ENCODE measurements around the gene CFTR. TPM values are rescaled to one million over a fixed set of nuclear protein-coding genes. Genes with fewer than 3 reads are reported as not detected.
A peak's percentile ranks its signal among the peaks of the same experiment; 100 is the strongest.

Gene CFTR
- 0.19 and 0.37 TPM in 2 replicates for total RNA-seq (2021)
- percentile 12 among the genes with signal in this experiment for Bru-seq, nascent RNA
- percentile 12 among the genes with signal in this experiment for BruChase-seq, experiment 1, labeled RNA remaining after a 2-hour chase
- percentile 7 among the genes with signal in this experiment for BruChase-seq, experiment 2, labeled RNA remaining after a 6-hour chase
- long read RNA-seq, partial matches to known transcripts = 0 of 8 reads
- long read RNA-seq, other reads (novel, unspliced or antisense) = 8 of 8 reads

DNA sequence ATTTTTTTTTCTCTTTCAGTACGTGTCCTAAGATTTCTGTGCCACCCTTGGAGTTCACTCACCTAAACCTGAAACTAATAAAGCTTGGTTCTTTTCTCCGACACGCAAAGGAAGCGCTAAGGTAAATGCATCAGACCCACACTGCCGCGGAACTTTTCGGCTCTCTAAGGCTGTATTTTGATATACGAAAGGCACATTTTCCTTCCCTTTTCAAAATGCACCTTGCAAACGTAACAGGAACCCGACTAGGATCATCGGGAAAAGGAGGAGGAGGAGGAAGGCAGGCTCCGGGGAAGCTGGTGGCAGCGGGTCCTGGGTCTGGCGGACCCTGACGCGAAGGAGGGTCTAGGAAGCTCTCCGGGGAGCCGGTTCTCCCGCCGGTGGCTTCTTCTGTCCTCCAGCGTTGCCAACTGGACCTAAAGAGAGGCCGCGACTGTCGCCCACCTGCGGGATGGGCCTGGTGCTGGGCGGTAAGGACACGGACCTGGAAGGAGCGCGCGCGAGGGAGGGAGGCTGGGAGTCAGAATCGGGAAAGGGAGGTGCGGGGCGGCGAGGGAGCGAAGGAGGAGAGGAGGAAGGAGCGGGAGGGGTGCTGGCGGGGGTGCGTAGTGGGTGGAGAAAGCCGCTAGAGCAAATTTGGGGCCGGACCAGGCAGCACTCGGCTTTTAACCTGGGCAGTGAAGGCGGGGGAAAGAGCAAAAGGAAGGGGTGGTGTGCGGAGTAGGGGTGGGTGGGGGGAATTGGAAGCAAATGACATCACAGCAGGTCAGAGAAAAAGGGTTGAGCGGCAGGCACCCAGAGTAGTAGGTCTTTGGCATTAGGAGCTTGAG is at the start of gene CFTR:
Gene CFTR (plus strand): TSS at position 801 of the 830 bp plus-strand sequence. CDS start 70 bp downstream, outside the sequence.
- no peaks in the 10 kb centered on the region for H3K9me3 ChIP-seq (ENCODE audit: low read depth, low read length, poor library complexity, severe bottlenecking)
- H3K27me3 ChIP-seq (replicated peaks; ENCODE audit: insufficient read depth, low read depth, low read length, poor library complexity) = peaks cover 25% of the 10 kb centered on the region
- DNase-seq (ENCODE audit: low spot score) = no peak
- H3K4me1 ChIP-seq (ENCODE audit: insufficient read depth, low read length, poor library complexity, severe bottlenecking) = no peaks in the 10 kb centered on the region
- H3K36me3 ChIP-seq (ENCODE audit: insufficient read depth, low read length, poor library complexity, severe bottlenecking) = no peaks in the 10 kb centered on the region
- BruUV-seq (replicated peaks) = no TSS peak
- intact Hi-C loops (cut with micrococcal nuclease; ENCODE audit: unreplicated experiment) = no loop called here
- CTCF ChIA-PET = no interaction called here
- no peak for TF ChIP-seq EZH2 (IDR thresholded peaks at IDR 0.05; ENCODE audit: borderline replicate concordance, low read depth, low read length, poor library complexity, severe bottlenecking)
- TF ChIP-seq, protein P1, sequence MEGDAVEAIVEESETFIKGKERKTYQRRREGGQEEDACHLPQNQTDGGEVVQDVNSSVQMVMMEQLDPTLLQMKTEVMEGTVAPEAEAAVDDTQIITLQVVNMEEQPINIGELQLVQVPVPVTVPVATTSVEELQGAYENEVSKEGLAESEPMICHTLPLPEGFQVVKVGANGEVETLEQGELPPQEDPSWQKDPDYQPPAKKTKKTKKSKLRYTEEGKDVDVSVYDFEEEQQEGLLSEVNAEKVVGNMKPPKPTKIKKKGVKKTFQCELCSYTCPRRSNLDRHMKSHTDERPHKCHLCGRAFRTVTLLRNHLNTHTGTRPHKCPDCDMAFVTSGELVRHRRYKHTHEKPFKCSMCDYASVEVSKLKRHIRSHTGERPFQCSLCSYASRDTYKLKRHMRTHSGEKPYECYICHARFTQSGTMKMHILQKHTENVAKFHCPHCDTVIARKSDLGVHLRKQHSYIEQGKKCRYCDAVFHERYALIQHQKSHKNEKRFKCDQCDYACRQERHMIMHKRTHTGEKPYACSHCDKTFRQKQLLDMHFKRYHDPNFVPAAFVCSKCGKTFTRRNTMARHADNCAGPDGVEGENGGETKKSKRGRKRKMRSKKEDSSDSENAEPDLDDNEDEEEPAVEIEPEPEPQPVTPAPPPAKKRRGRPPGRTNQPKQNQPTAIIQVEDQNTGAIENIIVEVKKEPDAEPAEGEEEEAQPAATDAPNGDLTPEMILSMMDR (conservative IDR thresholded peaks at IDR 0.05; ENCODE audit: low read depth, low read length) = no peak
- no peak within 1 kb of the TSS for H3K4me3 ChIP-seq (ENCODE audit: low read depth, low read length, poor library complexity, severe bottlenecking)
- H3K27ac ChIP-seq (ENCODE audit: low read depth, low read length, poor library complexity, severe bottlenecking) = no peak within 1 kb of the TSS
- POLR2A ChIA-PET (ENCODE audit: low non-redundant PET) = no interaction called here

DNA sequence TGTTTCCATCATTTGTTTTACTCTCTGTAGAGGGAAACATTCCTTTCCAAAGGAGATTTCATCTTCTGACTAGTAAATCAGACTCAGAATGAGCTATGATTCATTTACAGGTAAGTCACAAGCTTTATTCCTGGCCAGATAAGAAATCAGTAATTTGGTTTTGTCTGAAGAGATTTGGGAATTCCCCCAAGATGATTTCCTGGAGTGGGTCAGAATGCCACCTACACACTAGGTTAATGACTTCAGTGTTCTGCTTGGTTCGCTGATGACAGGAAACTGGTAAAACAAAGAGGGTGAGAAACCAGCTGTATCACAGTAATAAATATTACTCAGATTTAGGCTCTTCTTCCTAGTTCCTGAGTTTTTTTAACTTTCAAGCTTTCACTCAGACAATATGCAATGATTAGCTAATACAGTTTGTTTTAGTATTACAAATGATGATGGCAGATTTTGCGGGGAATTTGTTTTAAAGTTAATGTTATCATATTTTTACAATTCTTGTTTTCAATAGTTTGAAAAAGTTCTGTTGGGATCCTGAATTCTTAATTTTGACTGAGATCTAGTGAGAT is 44.3 kb upstream of the CFTR start:
- Histone ChIP-seq H3K36me3 (ENCODE audit: insufficient read depth, low read length, poor library complexity, severe bottlenecking) (no peaks in the 10 kb centered on the region), H3K27ac (ENCODE audit: low read depth, low read length, poor library complexity, severe bottlenecking) (no peak overlapping the region), H3K27me3 (replicated peaks; ENCODE audit: insufficient read depth, low read depth, low read length, poor library complexity) (no peaks in the 10 kb centered on the region), H3K9me3 (ENCODE audit: low read depth, low read length, poor library complexity, severe bottlenecking) (no peaks in the 10 kb centered on the region), H3K4me3 (ENCODE audit: low read depth, low read length, poor library complexity, severe bottlenecking) (no peak overlapping the region), H3K4me1 (ENCODE audit: insufficient read depth, low read length, poor library complexity, severe bottlenecking) (no peaks in the 10 kb centered on the region)
- TF ChIP-seq, protein P1 (conservative IDR thresholded peaks at IDR 0.05; ENCODE audit: low read depth, low read length) = no peak
- no peak for TF ChIP-seq EZH2 (IDR thresholded peaks at IDR 0.05; ENCODE audit: borderline replicate concordance, low read depth, low read length, poor library complexity, severe bottlenecking)
- ChIA-PET POLR2A (ENCODE audit: low non-redundant PET) (no interaction called here), CTCF (no interaction called here)
- no TSS peak for BruUV-seq (replicated peaks)
- peak; percentile 9 for DNase-seq (ENCODE audit: low spot score)
- intact Hi-C loops (cut with micrococcal nuclease; ENCODE audit: unreplicated experiment) = no loop called here

DNA sequence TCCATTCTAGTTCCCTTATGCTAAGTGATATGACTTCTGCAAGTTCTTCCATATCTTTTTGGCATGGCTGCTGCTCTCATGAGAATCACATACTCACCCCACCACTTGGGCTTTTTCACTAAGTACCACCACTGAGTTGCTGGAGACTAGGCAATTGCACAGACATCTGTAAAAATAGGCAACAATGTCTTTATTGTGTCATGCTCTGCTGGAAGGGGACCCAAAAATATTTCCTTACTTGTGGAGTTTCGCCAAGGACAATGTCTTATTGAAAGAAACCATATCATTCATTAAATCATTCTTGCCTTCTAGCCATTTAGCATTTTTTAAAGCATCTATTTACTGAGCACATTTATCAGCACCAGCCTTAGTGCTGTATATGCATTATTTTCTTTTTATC is 35.2 kb upstream of the CFTR start:
- no peaks in the 10 kb centered on the region for H3K27me3 ChIP-seq (replicated peaks; ENCODE audit: insufficient read depth, low read depth, low read length, poor library complexity)
- BruUV-seq (replicated peaks) = no TSS peak
- POLR2A ChIA-PET (ENCODE audit: low non-redundant PET) = no interaction called here
- intact Hi-C loops (cut with micrococcal nuclease; ENCODE audit: unreplicated experiment) = no loop called here
- CTCF ChIA-PET = no interaction called here
- H3K27ac ChIP-seq (ENCODE audit: low read depth, low read length, poor library complexity, severe bottlenecking) = no peak overlapping the region
- no peaks in the 10 kb centered on the region for H3K9me3 ChIP-seq (ENCODE audit: low read depth, low read length, poor library complexity, severe bottlenecking)
- no peaks in the 10 kb centered on the region for H3K36me3 ChIP-seq (ENCODE audit: insufficient read depth, low read length, poor library complexity, severe bottlenecking)
- DNase-seq (ENCODE audit: low spot score) = no peak
- H3K4me3 ChIP-seq (ENCODE audit: low read depth, low read length, poor library complexity, severe bottlenecking) = no peak overlapping the region
- no peaks in the 10 kb centered on the region for H3K4me1 ChIP-seq (ENCODE audit: insufficient read depth, low read length, poor library complexity, severe bottlenecking)
- TF ChIP-seq, protein P1 (conservative IDR thresholded peaks at IDR 0.05; ENCODE audit: low read depth, low read length) = no peak
- TF ChIP-seq EZH2 (IDR thresholded peaks at IDR 0.05; ENCODE audit: borderline replicate concordance, low read depth, low read length, poor library complexity, severe bottlenecking) = no peak

Measured in A673 (cell line).